Measurements from ENCODE around the gene NTNG1.
"Not testable (repeated sequence)": the region's sequence is repeated elsewhere in the genome, so short reads cannot be mapped to it uniquely, and the experiment has no call there.

NTNG1 gene

GRCh38 chr1:107145637-107146036 is 4.8 kb downstream of the NTNG1 start:
- no peak for DNase-seq

- peak; percentile 52 for DNase-seq
Observed at GRCh38 chr1:107147843-107148242, 7.0 kb downstream of the NTNG1 start.

- DNase-seq, result no peak
Observed at GRCh38 chr1:107149946-107150345, 9.1 kb downstream of the NTNG1 start.

- DNase-seq, result no peak
Observed at GRCh38 chr1:107151295-107151694, 10.5 kb downstream of the NTNG1 start.

GRCh38 chr1:107152395-107152794 is 11.6 kb downstream of the NTNG1 start:
- peak; percentile 31 for DNase-seq

- peak; percentile 50 for DNase-seq
Observed at GRCh38 chr1:107153014-107153413, 12.2 kb downstream of the NTNG1 start.

GRCh38 chr1:107158496-107158895 is 17.7 kb downstream of the NTNG1 start:
- no peak for DNase-seq

GRCh38 chr1:107158991-107159390 is 18.2 kb downstream of the NTNG1 start:
- no peak for DNase-seq

- peak; percentile 49 for DNase-seq
Observed at GRCh38 chr1:107162745-107163144, 21.9 kb downstream of the NTNG1 start.

GRCh38 chr1:107164901-107165300 is 24.1 kb downstream of the NTNG1 start:
- DNase-seq, result not testable (repeated sequence)

GRCh38 chr1:107169615-107170014 is 28.8 kb downstream of the NTNG1 start:
- no peak for DNase-seq

GRCh38 chr1:107171333-107171732 is 30.5 kb downstream of the NTNG1 start:
- DNase-seq, result no peak

GRCh38 chr1:107172450-107173170 is 31.8 kb downstream of the NTNG1 start:
- DNase-seq, result no peak

GRCh38 chr1:107175102-107175909 is 34.5 kb downstream of the NTNG1 start:
- no peak for DNase-seq

- no peak for DNase-seq
Observed at GRCh38 chr1:107181253-107181969, 40.6 kb downstream of the NTNG1 start.

- DNase-seq, result no peak
Observed at GRCh38 chr1:107183011-107183410, 42.2 kb downstream of the NTNG1 start.

GRCh38 chr1:107184888-107185287 is 44.0 kb downstream of the NTNG1 start:
- DNase-seq, result no peak

- DNase-seq, result no peak
Observed at GRCh38 chr1:107187399-107187798, 46.6 kb downstream of the NTNG1 start.

- no peak for DNase-seq
Observed at GRCh38 chr1:107188160-107188559, 47.3 kb downstream of the NTNG1 start.

GRCh38 chr1:107194380-107194779 is 53.5 kb downstream of the NTNG1 start:
- DNase-seq, result no peak

GRCh38 chr1:107195476-107195875 is 54.6 kb downstream of the NTNG1 start:
- DNase-seq, result no peak

- peak; percentile 59 for DNase-seq
Observed at GRCh38 chr1:107196973-107197562, 56.2 kb downstream of the NTNG1 start.

GRCh38 chr1:107198561-107198960 is 57.7 kb downstream of the NTNG1 start:
- DNase-seq, result no peak

Measured in OCI-M1 (cell line).